GM19328 (cell line): Measurements from ENCODE around the gene RUSF1.
"Not testable (repeated sequence)": the region's sequence is repeated elsewhere in the genome, so short reads cannot be mapped to it uniquely, and the experiment has no call there.

Source experiments
- ATAC-seq: cut with Tn5 transposase; IDR thresholded peaks from one replicate; pipeline ENCODE4 v1.9.1; 2021; ENCODE audit warnings: mild to moderate bottlenecking, moderate library complexity; ENCODE audit not compliant: unreplicated experiment

The RUSF1 gene

DNA sequence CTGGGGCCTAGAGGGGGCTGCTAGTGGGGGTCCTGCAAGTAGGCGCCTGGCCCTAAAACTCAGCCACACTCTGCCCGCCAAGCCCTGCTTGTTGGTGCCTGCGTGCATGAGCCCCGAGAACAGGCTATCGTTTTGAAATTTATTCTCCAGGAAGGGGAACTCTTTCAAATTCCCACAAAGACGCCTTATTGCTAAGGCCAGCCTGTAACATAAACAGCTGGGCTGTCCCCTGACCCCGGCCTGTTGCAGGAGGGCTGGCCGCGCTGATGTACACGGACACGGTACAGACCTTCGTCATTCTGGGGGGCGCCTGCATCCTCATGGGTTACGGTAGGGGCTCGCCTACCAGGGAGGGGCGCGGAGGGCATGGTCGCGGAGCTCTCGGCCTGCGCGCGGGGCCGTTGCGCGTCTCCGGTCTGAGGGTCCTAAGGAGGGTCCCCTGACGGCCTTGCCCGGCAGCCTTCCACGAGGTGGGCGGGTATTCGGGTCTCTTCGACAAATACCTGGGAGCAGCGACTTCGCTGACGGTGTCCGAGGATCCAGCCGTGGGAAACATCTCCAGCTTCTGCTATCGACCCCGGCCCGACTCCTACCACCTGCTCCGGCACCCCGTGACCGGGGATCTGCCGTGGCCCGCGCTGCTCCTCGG lies 21.0 kb downstream of the RUSF1 start:
- no peak for ATAC-seq

DNA sequence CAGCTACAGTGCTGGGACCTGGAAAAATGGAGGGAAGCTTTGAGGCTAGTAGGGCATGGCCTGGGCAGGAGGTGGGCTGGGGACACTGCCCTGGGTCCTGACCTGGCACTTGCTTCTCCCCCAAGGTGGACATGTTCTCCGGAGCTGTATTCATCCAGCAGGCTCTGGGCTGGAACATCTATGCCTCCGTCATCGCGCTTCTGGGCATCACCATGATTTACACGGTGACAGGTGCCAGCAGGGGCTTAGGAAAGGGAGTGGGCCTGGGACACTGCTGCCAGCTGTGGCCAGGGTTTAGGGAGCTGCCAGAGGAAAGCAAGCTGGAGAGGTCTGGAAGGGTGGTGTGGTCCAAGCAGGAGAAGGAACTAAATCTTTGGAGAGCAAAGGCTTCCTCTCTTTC lies 22.1 kb downstream of the RUSF1 start:
- ATAC-seq, result no peak

DNA sequence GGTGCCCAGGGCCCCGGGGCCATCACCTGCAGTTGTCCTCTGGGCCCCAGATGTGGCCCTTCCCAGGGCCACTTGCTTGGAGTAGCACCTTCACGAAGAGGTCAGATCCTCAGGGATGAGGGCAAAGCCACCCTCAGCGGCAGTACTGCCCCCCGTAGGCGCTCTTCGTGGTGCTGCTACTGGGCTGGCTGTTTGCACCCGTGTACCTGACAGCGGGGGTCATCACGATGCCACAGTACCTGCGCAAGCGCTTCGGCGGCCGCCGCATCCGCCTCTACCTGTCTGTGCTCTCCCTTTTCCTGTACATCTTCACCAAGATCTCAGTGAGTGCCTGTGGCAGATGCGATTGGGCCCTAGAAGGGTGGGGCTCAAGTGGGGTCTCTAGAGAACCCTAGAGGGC lies 22.6 kb downstream of the RUSF1 start:
- no peak for ATAC-seq

DNA sequence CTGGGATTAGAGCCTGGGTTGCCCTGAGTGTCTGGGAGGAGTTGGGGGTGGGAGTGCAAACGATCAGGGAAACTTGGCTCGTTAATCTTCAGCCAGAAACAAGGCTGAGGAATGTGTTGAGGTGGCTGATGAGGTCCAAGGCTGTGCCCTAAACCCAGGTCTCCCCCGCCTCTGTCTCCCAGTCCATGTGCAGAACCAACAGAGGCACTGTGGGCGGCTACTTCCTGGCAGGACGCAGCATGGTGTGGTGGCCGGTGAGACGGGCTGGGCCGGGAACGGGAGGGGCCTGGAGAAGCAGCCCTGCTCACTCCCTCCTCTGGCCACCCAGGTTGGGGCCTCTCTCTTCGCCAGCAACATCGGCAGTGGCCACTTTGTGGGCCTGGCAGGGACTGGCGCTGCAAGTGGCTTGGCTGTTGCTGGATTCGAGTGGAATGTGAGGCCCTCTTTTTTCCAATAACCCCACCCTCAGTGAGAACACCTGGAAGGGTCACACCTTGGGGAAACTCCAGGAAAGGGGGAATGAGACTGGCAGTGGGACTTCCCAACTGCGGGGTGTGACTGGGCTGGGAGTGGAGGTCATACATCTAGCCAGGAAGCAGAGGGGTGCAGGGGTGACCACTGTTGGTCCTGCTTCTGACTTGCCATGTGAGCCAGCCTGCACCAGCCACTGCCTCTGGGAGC lies 23.6 kb downstream of the RUSF1 start:
- ATAC-seq, result no peak

DNA sequence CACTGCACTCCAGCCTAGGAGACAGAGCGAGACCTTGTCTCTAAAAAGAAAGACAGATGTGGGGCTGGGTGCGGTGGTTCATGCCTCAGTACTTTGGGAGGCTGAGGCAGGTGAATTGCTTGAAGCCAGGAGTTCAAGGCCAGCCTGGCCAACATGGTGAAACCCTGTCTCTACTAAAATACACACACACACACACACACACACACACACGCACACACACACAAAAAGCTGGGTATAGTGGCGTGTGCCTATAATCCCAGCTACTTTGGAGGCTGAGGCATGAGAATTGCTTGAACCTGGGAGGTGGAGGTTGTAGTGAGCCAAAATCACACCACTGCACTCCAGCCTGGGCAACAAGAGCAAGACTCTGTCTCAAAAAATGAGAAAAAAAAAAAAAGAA lies 24.1 kb downstream of the RUSF1 start:
- ATAC-seq, result not testable (repeated sequence)

DNA sequence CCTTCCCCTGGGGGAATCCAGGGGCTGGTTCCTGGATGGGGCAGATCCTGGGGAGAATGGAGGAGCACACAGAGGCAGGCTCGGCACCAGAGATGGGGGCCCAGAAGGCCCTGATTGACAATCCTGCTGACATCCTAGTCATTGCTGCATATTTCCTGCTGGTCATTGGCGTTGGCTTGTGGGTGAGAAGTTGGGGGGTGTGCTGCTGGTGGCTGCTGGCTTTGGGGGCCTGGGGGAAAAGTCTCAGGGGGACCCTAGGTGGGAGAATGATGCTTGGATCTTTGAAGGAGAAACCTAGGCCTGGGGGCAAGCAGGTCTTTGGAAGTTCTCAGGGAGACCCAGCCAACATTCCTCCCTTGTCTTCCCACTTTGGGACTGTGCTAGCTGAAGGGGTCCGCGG lies 25.1 kb downstream of the RUSF1 start, which contains the start of gene SLC5A2:
Gene SLC5A2, plus strand, starts transcription at position 43 of the 400 bp plus-strand sequence. Its CDS starts 14 bp downstream, at position 57.
- no peak for ATAC-seq

DNA sequence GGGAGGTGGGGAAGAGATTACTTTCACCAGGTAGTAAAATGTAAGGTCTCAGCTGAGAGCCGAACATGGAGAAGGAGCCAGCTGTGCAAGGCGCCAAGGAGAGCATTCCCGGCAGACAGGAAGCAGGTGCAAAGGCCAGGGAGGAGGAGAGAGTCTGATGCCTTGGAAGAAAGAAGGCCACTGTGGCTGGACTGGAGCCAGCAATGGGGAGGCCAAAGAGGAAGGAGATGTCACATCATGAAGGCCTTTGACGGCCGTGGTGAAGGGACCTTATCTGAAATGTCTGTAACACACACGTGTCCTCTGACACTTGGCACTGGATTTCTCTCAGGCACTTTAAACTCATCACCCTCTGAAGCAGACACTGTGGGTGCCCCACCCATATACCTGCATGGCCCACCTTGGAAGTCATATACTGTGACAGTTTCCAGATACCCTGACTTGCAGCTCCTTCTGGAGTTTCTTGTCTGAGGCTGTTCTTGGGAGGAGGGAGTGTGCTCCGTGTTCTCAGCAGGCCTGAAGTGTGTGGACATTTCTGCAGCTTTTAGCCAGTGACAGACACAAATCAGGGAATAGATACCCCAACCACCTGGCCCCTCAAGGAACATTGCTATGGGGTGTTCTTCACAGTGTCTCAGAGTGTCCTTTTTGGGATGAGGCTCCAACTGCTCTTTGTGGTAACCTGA lies 27.2 kb downstream of the RUSF1 start:
- no peak for ATAC-seq

DNA sequence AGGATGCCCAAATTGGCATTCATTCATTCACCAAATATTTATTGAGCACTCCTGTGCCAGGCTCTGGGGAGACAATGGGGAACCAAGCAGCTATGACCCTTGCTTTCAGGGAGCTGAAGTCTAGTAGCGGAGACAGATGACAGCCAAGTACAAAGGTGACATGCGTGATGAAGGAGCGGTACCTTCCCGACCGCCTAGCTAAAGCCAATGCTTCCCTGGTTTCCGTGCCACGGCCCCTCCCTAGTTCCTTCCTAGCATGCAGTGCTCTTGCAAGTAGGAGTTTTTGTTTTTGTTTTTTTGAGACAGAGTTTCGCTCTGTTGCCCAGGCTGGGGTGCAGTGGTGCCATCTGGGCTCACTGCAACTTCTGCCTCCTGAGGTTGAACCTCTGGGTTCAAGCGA lies 28.4 kb downstream of the RUSF1 start:
- no peak for ATAC-seq

DNA sequence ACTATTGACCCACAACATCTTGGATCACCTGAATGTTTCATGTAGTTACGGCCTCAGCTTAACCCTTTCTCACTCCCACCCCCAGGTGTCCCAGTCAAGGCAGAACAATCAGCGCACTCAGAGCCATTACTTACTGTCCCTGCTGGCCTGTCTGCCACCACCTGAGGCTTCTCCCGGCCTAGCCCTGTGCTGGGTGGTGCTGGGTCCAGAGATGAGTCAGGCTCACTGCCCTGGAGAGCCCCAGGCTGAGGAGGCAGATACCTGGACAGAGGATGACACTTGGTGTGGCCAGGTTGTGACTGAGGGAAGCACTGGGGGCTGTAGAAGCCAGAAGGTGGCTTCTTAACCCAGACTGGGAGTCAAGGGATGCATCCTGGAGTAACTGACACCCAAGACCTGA lies 29.2 kb downstream of the RUSF1 start:
- no peak for ATAC-seq

DNA sequence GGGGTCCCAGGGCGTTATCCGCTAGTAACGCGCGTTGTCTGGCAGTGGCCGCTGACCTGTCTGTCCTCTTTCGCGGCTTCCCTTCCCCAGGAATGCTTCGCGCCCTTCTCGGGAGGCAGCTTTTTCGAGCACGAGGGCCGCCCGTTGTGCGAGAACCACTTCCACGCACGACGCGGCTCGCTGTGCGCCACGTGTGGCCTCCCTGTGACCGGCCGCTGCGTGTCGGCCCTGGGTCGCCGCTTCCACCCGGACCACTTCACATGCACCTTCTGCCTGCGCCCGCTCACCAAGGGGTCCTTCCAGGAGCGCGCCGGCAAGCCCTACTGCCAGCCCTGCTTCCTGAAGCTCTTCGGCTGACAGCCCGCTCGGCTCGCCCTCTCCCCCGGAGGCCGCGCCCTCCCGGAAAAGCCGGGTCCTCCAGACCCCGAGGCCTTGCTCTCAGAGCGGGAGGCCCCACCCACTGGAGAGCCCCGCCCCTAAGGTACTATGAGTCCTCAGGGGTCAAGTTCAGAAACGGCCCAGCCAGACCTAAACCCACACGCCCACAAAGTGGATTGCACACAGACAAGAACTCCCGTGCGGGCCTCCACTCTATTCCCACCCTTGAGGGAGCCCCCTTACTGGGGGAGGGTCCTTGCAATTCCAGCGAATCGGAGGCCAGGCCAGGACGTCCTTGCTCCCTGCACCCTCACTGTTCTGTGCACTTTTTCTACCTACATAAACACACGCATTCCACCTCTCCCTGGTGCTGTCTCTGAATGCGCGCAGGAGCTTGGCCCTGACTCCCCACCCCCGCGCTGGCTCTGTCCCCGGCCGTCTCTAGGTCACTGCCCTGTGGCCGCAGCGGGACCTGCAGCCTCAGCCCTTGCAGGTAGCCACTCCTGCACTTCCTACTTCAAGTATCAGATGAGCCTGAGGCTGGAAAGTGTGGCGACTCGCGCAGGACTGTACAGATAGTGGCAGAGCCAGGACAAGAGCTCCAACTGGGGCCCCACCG lies 30.7 kb downstream of the RUSF1 start:
- no peak for ATAC-seq

DNA sequence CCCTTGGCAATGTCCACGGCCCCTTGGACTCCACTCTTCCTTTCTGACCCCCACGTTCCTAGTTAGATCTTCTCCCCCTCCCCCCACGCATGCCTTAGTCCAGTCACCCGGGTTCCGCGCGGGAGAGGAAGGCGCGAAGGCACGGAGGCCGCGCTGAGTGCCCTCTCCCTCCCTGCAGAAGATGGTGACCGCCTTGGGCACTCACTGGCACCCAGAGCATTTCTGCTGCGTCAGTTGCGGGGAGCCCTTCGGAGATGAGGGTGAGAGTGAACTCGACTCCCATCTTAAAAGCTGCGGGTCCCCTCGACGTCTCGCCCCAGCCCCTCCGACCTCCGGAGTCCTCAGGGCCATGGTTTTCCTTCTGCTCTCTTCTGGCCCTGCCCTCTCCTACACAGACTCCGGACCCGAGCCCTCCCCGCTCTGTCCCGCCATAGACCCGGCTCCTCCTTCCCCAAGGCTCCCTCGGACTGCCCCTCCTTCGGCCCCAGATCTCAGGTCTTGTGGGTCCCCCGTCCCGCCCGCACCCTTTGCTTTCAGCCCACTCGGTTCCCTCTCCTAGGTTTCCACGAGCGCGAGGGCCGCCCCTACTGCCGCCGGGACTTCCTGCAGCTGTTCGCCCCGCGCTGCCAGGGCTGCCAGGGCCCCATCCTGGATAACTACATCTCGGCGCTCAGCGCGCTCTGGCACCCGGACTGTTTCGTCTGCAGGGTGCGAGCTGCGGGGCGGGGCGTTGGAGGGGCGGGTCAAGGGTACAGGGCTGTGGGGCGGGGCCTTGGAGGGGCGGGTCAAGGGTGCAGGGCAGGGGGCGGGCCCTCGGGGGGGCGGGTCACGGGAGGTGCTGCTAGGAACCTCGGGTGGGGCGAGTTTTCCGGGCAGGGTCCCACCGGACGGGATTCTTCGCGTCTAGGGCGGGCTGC lies 31.6 kb downstream of the RUSF1 start:
- ATAC-seq, result no peak

DNA sequence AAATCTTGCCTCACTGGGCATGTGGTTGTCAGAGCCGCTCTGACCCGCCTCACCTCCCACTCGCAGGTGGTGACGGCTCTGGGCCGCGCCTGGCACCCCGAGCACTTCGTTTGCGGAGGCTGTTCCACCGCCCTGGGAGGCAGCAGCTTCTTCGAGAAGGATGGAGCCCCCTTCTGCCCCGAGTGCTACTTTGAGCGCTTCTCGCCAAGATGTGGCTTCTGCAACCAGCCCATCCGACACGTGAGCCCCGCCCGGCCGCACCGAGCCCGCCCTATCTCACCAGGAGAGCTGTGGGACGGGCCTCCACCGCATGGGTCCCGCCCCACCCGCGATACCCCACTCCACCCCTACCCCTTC lies 32.3 kb downstream of the RUSF1 start:
- no peak for ATAC-seq

DNA sequence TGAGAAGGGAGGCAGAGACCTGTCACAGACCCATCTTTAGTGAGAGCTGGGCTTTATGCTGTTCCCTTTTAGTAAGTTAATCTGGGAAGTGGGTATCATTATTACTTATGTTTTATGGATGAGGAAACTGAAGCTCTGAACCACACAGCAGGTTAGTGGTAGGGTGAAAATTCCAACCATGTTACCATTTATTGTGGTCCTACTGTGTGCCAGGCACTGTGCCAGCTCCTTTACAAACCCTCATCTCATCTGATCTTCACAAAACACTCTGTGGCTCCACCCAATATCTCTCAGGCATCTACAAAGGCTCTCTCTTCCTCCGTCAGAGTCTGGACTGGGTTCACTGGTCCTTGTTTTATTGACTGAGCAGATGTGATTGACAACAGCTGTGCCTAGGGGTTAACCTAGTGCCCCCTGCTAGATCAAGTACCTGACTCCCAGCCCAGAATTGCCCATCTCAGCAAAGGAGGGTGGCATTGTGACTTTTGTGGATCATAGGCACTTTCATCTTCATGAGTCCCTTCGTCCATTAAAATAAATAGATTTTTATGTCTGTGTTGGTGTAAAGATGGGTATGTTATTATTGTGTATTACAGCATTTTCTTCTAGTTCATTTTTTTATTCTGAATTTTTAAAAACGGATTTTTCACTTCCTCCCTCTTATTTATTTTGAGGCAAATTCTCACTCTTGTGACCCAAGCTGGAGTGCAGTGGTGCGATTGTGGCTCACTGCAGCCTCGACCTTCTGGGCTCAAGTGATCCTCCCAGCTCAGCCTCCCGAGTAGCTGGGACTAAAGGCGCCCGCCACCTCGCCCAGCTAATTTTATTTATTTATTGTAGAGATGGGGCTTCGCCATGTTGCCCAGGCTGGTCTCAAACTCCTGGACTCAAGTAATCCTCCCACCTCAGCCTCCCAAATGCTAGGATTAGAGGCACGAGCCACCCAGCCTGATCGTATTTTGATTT lies 33.1 kb downstream of the RUSF1 start:
- no peak for ATAC-seq

DNA sequence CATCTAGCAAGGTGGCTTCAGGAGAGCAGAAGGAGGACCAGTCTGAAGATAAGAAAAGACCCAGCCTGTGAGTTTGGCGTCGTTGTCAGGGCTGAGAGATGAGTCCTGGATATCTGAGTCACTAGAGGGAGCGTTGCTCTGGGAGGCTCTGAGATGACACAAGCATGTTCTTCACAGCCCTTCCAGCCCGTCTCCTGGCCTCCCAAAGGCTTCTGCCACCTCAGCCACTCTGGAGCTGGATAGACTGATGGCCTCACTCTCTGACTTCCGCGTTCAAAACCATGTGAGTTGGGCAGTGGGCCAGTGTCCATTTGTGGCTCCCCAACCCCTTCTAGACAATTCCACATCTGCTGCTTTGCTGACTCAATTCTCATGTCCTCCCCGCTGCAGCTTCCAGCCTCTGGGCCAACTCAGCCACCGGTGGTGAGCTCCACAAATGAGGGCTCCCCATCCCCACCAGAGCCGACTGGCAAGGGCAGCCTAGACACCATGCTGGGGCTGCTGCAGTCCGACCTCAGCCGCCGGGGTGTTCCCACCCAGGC lies 33.9 kb downstream of the RUSF1 start:
- ATAC-seq, result no peak

DNA sequence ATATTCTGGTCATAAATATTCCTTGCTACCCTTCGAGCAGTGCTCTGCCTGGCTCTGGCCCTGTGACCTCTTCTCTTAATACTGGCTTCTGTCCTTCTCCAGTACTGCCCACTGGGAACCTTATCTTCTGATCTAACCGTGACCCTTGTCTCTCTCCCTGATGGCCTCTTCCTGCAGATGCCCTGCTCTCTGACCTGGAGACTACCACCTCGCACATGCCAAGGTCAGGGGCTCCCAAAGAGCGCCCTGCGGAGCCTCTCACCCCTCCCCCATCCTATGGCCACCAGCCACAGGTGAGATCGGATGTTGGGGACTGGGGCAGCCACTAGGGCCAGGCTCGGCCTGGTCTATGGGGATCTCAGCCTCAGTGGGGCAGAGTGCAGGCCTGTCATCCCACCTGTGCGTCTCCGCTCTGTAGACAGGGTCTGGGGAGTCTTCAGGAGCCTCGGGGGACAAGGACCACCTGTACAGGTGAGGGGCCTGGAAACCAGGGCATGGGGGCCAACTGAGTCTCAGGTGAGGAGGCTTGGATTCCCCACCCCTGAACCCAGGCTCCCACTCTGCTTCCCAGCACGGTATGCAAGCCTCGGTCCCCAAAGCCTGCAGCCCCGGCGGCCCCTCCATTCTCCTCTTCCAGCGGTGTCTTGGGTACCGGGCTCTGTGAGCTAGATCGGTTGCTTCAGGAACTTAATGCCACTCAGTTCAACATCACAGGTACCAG lies 34.8 kb downstream of the RUSF1 start:
- no peak for ATAC-seq

DNA sequence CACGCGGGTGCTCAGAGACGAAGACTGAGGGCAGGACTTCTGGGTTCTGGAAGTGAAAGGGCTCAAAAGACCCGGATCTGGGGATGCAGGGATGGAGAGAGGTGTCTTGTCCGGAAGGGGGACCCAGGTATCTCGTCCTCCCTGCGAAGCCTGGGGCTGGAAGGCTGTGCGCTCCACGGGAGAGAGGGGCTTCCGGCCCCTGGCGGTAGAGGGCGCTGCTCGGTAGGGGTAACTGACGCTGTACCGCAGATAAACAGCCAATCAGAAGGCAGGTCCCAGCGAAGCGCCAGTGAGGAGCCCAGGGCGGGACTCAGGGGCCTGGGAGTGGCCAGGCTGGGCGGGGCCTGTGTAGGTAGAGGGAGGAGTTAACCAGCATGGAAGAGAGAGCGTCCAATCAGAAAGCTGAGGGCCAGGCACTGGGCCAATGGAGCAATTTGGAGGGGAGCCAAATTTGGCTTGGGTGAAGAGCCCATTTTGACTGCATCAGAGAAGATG lies 35.4 kb downstream of the RUSF1 start:
- ATAC-seq, result no peak

DNA sequence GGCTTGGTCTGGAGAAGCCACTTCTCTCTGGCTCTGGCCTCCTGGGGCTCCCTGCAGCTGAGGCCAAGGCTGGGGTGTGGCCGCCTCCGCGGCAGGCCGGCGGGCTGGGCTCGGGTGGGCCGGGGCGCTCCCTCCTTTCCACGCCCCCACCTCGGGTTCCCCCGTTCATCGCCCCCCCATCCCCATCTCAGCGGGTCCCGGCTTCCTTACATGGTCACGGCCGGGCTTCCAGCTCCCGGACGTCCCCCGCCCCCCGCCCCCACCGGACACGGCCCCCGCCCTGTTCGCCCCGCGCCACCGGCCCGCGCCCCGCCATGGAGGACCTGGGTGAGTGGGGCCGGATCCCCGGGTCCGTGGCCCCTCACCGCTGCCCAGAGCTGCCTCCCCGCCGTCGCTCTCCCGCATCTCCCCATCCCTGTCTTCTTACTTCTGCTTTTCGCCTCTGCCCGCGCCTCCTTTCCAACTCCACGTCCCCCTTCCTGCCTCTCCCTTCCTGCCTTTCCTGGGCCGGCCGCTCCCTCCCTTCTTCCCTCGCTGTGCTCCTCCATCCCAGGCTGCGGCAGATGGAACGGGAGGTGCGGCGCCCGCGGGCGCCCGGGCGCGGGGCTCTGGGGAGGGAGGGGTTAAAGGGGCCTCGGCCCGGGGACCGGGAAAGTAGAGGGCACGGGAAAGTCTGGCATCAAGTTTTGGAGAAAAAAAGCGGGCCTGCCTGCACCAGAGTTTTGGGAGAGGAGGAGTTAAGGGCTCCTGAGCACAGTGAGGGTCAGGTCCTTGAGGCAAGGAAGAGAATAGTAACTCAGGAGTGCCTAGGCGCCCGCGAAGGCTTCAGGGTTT lies 36.1 kb downstream of the RUSF1 start, which contains the start of gene TGFB1I1:
Gene TGFB1I1, plus strand, starts transcription at position 278 of the 834 bp plus-strand sequence. Its CDS starts 37 bp downstream, at position 315.
- no peak for ATAC-seq
